A673 (cell line): ENCODE data around the gene LYPD8. TPM values are rescaled to one million over a fixed set of nuclear protein-coding genes. Genes with fewer than 3 reads are reported as not detected.

Source experiments
- BruUV-seq: library from RNA; stranded (reverse); fragments of 400-500 nt; replicated peaks from 2 replicates; lab custom pipeline; 2021; lab: Mats Ljungman, UMichigan
- CTCF ChIA-PET: fragments of 300-600 bp; sonication (Branson Sonifier 250); formaldehyde crosslinking; loops from one replicate; lab custom pipeline; 2022; ENCODE audit warnings: antibody characterized with exemption; lab: Charles Lee
- POLR2A ChIA-PET: fragments of 300-600 bp; sonication (Branson Sonifier 250); formaldehyde crosslinking; loops from one replicate; lab custom pipeline; 2022; ENCODE audit warnings: antibody characterized with exemption; ENCODE audit not compliant: low non-redundant PET; lab: Charles Lee
- DNase-seq: peaks from one replicate; pipeline ENCODE4 v3.0.0-alpha.2; 2015; ENCODE audit warnings: low spot score
- H3K27ac ChIP-seq: fragments of 200-600 bp; sonication (generic); 2 replicates; pipeline ENCODE4 v1.5.1; 2016; ENCODE audit warnings: mixed run types, low read depth, mild to moderate bottlenecking, mixed read lengths, antibody characterized with exemption, low read length; ENCODE audit not compliant: poor library complexity, severe bottlenecking
- H3K27me3 ChIP-seq: fragments of 200-600 bp; sonication (generic); replicated peaks from 2 replicates; pipeline ENCODE4 v1.6.1; 2017; ENCODE audit warnings: mixed run types, low read depth, mild to moderate bottlenecking, mixed read lengths, antibody characterized with exemption, low read length; ENCODE audit not compliant: insufficient read depth, poor library complexity
- H3K36me3 ChIP-seq: fragments of 200-600 bp; sonication (generic); 2 replicates; pipeline ENCODE4 v1.6.1; 2016; ENCODE audit warnings: mixed run types, mild to moderate bottlenecking, mixed read lengths, antibody characterized with exemption, low read length; ENCODE audit not compliant: insufficient read depth, poor library complexity, severe bottlenecking
- H3K4me1 ChIP-seq: fragments of 200-600 bp; sonication (generic); 2 replicates; pipeline ENCODE4 v1.6.1; 2017; ENCODE audit warnings: mixed run types, mild to moderate bottlenecking, mixed read lengths, antibody characterized with exemption, low read length; ENCODE audit not compliant: insufficient read depth, poor library complexity, severe bottlenecking
- H3K4me3 ChIP-seq: fragments of 200-600 bp; sonication (generic); 2 replicates; pipeline ENCODE4 v1.5.1; 2016; ENCODE audit warnings: low read depth, mixed run types, mild to moderate bottlenecking, mixed read lengths, low read length; ENCODE audit not compliant: poor library complexity, severe bottlenecking
- H3K9me3 ChIP-seq: fragments of 200-600 bp; sonication (generic); 2 replicates; pipeline ENCODE4 v1.6.1; 2016; ENCODE audit warnings: mixed run types, low read depth, mild to moderate bottlenecking, mixed read lengths, antibody characterized with exemption, low read length; ENCODE audit not compliant: poor library complexity, severe bottlenecking
- CTCF ChIP-seq: fragments of 300-800, 200-600 bp; sonication (generic); conservative IDR thresholded peaks from 2 replicates; pipeline ENCODE4 v1.5.1; 2017; ENCODE audit warnings: low read depth, mild to moderate bottlenecking, antibody characterized with exemption, low read length, moderate library complexity, mixed read lengths
- EZH2 ChIP-seq: fragments of 200-600 bp; sonication (generic); IDR thresholded peaks from 2 replicates; pipeline ENCODE4 v1.6.1; 2017; ENCODE audit warnings: borderline replicate concordance, low read depth, mild to moderate bottlenecking, mixed read lengths, antibody characterized with exemption, low read length; ENCODE audit not compliant: poor library complexity, severe bottlenecking
- intact Hi-C: fragments of 100-400 bp; cut with micrococcal nuclease; formaldehyde crosslinking; loops from one replicate; pipeline ENCODE4 v1.10.0; 2022; ENCODE audit not compliant: unreplicated experiment
- total RNA-seq: library from RNA; stranded (reverse); gene quantifications from 2 replicates; pipeline ENCODE4 v1.2.3, GENCODE V29; 2021

LYPD8 gene
- total RNA-seq, 1 experiment from 2014 or later: not detected

DNA sequence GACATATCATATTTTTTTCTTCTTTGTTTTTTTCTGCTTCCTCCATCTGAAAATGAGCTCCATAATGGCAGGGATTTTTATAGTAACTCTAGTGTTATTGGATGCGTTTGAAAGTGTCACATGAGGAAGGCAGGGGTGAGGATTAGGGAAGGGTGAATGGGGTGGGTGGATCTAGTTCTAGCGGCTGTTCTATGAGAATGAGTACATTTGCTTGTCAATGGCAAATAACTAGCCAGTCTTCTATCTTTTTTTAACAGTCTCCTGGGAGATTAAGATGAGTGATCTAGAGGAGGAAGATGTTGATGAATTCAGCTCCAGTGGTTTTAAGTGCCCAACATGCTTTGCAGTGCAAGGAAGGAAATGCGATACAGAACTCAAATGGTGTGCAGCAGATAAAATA, 58.8 kb downstream of the LYPD8 start:
- no peak overlapping the region for H3K27ac ChIP-seq
- no peak for TF ChIP-seq EZH2
- no peak for TF ChIP-seq CTCF
- CTCF ChIA-PET: no interaction called here
- POLR2A ChIA-PET: no interaction called here
- peak; percentile 30 for DNase-seq
- BruUV-seq: no TSS peak
- intact Hi-C loops: no loop called here
- H3K9me3 ChIP-seq: no peaks in the 10 kb centered on the region
- peaks cover 5% of the 10 kb centered on the region for H3K4me1 ChIP-seq
- H3K27me3 ChIP-seq: no peaks in the 10 kb centered on the region
- no peak overlapping the region for H3K4me3 ChIP-seq
- no peaks in the 10 kb centered on the region for H3K36me3 ChIP-seq

- BruUV-seq: no TSS peak
- Histone ChIP-seq H3K27me3 (no peaks in the 10 kb centered on the region), H3K36me3 (no peaks in the 10 kb centered on the region), H3K4me1 (peaks cover 5% of the 10 kb centered on the region), H3K27ac (no peak overlapping the region), H3K9me3 (no peaks in the 10 kb centered on the region), H3K4me3 (no peak overlapping the region)
- POLR2A ChIA-PET: no interaction called here
- CTCF ChIA-PET: no interaction called here
- no peak for TF ChIP-seq EZH2
- peak; percentile 44 for TF ChIP-seq CTCF
- DNase-seq: peak; percentile 31
- intact Hi-C loops: no loop called here
Measured at GRCh38 chr1:248696261-248696660, 59.3 kb downstream of the LYPD8 start.

DNA sequence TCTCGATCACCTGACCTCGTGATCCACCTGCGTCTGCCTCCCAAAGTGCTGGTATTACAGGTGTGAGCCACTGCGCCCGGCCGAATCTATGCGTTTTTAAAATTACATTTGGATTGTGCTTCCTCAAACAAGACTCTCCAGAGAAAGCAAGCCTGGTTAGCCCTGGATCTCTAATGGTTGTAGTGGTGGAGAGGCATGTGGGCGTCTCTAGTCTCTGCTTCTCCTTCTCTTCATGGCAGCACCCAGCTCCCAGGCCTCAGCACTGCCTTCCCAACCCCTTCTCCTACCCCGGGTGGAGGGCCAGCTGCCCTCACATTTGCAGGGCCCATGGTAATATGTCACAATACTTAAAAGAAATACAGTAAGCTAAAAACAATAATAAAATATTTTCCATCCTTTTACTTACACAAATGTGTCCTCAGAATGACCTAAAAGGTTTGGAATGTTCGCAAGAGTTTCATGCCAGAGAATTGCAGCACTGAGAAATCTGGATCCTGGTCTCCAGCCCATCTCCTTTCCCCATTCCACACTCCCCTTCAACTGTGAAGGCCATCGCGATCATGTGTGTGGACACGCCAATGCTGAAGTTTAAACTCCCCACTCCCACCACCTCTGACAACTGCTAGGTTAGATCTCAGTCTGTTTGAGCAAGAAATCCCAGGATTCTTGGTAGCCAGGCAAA, 60.0 kb downstream of the LYPD8 start:
- Histone ChIP-seq H3K27ac (no peak overlapping the region), H3K27me3 (no peaks in the 10 kb centered on the region)
- BruUV-seq: no TSS peak

More for the DNA sequence above, 60.0 kb downstream of the LYPD8 start:
- ChIA-PET POLR2A (no interaction called here), CTCF (no interaction called here)
- Histone ChIP-seq H3K36me3 (no peaks in the 10 kb centered on the region), H3K4me1 (peaks cover 5% of the 10 kb centered on the region), H3K4me3 (no peak overlapping the region), H3K9me3 (no peaks in the 10 kb centered on the region)
- DNase-seq: no peak
- TF ChIP-seq EZH2: no peak
- no peak for TF ChIP-seq CTCF
- intact Hi-C loops: no loop called here
